Measurements from ENCODE around the gene SS18L1.

SS18L1 gene

GRCh38 chr20:62133051-62133845 lies 10.3 kb upstream of the SS18L1 start:
- no peak for DNase-seq (ENCODE audit: low spot score)
- in situ Hi-C loops (cut with MboI; ENCODE audit: low pct_unique_long_range_greater_than_20kb, low sequenced_read_pairs, unreplicated experiment), result no loop called here

GRCh38 chr20:62133864-62134263 lies 9.7 kb upstream of the SS18L1 start:
- TF ChIP-seq CTCF (IDR thresholded peaks at IDR 0.05; ENCODE audit: extremely low read depth, insufficient read depth, missing control alignments), result no peak
- DNase-seq (ENCODE audit: low spot score), result no peak
- in situ Hi-C loops (cut with MboI; ENCODE audit: low pct_unique_long_range_greater_than_20kb, low sequenced_read_pairs, unreplicated experiment), result no loop called here

More at GRCh38 chr20:62133051-62133845, 10.3 kb upstream of the SS18L1 start:
- no peak for TF ChIP-seq CTCF (IDR thresholded peaks at IDR 0.05; ENCODE audit: extremely low read depth, insufficient read depth, missing control alignments)

- in situ Hi-C loops (cut with MboI; ENCODE audit: low pct_unique_long_range_greater_than_20kb, low sequenced_read_pairs, unreplicated experiment), result no loop called here
- no peak for DNase-seq (ENCODE audit: low spot score)
- TF ChIP-seq CTCF (IDR thresholded peaks at IDR 0.05; ENCODE audit: extremely low read depth, insufficient read depth, missing control alignments), result no peak
Measured at GRCh38 chr20:62134735-62135231, 8.8 kb upstream of the SS18L1 start.

GRCh38 chr20:62135573-62136266 lies 7.8 kb upstream of the SS18L1 start:
- TF ChIP-seq CTCF (IDR thresholded peaks at IDR 0.05; ENCODE audit: extremely low read depth, insufficient read depth, missing control alignments), result no peak
- in situ Hi-C loops (cut with MboI; ENCODE audit: low pct_unique_long_range_greater_than_20kb, low sequenced_read_pairs, unreplicated experiment), result no loop called here

GRCh38 chr20:62136283-62137091 lies 7.1 kb upstream of the SS18L1 start:
- peak; percentile 72 for DNase-seq (ENCODE audit: low spot score)
- in situ Hi-C loops (cut with MboI; ENCODE audit: low pct_unique_long_range_greater_than_20kb, low sequenced_read_pairs, unreplicated experiment), result no loop called here
- TF ChIP-seq CTCF (IDR thresholded peaks at IDR 0.05; ENCODE audit: extremely low read depth, insufficient read depth, missing control alignments), result peak; percentile 81

More at GRCh38 chr20:62135573-62136266, 7.8 kb upstream of the SS18L1 start:
- DNase-seq (ENCODE audit: low spot score), result no peak

- no peak for DNase-seq (ENCODE audit: low spot score)
- in situ Hi-C loops (cut with MboI; ENCODE audit: low pct_unique_long_range_greater_than_20kb, low sequenced_read_pairs, unreplicated experiment), result no loop called here
- no peak for TF ChIP-seq CTCF (IDR thresholded peaks at IDR 0.05; ENCODE audit: extremely low read depth, insufficient read depth, missing control alignments)
Measured at GRCh38 chr20:62137092-62137384, 6.5 kb upstream of the SS18L1 start.

Data from GM13977 (cell line).